Measurements from ENCODE around the gene CASD1. TPM values are rescaled to one million over a fixed set of nuclear protein-coding genes. Genes with fewer than 3 reads are reported as not detected.

CASD1 gene
- 10 to 100 TPM; 18.3 to 31.3 (median 23.7) TPM for total RNA-seq

DNA sequence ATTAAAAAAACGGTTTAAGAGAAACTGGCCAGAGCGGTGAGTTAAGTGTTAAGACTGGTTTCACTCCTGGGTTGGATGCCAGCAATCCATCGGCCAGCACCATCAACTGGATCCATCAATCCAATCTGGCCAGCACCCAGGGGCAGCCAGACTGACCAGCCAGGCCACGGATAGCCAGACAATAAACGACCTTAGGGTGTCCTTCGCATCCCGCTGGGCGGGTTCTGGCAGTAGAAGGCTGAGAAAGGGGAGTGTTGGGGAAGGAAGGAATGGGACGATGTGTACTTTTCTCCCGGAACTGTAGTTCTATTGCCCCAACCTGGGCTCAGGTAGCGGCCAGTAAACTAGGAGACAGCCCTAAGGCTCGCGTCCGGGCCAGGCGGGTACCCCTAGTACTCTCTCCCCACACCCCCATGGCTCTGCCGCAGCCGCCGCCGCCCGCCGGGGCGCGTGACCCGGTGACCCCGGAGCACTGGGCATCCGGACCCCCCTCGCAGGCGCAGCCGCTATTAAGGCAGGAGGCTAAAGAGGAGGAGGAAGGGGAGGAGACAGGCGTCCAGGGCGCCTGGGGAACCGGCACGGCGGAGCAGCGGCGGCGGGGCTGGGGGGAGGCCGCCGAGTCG lies at the start of gene CASD1:
Gene CASD1, plus strand, starts transcription at position 546 of the 623 bp plus-strand sequence. CDS start 276 bp downstream, outside the sequence.
- H3K27ac ChIP-seq, result peak within 1 kb of the TSS; percentile 60 to 93 (median 90)
- no peaks in the 10 kb centered on the region for H3K9me3 ChIP-seq
- peak; percentile 80 for ATAC-seq
- TF ChIP-seq EP300 (IDR thresholded peaks at IDR 0.05) (no peak), POLR2A (IDR thresholded peaks at IDR 0.05) (peak in 1 of 2 donors; percentile 13)
- TF ChIP-seq, protein P1, sequence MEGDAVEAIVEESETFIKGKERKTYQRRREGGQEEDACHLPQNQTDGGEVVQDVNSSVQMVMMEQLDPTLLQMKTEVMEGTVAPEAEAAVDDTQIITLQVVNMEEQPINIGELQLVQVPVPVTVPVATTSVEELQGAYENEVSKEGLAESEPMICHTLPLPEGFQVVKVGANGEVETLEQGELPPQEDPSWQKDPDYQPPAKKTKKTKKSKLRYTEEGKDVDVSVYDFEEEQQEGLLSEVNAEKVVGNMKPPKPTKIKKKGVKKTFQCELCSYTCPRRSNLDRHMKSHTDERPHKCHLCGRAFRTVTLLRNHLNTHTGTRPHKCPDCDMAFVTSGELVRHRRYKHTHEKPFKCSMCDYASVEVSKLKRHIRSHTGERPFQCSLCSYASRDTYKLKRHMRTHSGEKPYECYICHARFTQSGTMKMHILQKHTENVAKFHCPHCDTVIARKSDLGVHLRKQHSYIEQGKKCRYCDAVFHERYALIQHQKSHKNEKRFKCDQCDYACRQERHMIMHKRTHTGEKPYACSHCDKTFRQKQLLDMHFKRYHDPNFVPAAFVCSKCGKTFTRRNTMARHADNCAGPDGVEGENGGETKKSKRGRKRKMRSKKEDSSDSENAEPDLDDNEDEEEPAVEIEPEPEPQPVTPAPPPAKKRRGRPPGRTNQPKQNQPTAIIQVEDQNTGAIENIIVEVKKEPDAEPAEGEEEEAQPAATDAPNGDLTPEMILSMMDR (IDR thresholded peaks at IDR 0.05), result no peak
- no peaks in the 10 kb centered on the region for H3K36me3 ChIP-seq
- H3K4me3 ChIP-seq, result peak within 1 kb of the TSS; percentile 84 to 95
- H3K4me1 ChIP-seq, result peaks cover 0 to 45% (median 3%) of the 10 kb centered on the region in 3 donors
- no peaks in the 10 kb centered on the region for H3K27me3 ChIP-seq
- 0 to 20% methylated on average over 2 to 5 of the region's 40 CpGs for WGBS, 2 donors (ENCODE audit: low coverage in 1 of 2)

DNA sequence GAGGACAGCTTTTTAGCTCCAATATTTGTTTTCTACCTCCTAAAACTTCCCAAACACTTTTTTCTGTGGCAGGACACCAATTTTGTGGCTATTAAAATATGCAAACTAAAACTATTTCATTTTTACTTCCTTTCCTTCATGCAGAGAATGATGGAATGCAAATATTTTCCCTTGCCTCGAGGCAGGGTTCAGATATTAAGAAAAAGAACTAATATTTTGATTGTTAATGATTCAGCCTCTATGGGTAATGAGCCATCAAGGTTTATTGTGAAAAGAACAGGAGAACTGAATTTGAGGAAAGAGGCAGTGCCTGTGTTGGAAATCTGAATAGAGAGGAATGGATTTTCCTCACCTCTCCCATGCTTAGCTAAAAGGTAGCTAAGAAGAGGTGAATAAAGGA lies 43.1 kb upstream of the CASD1 start:
- Histone ChIP-seq H3K4me3 (no peak overlapping the region), H3K27ac (no peak overlapping the region), H3K4me1 (no peaks in the 10 kb centered on the region), H3K36me3 (no peaks in the 10 kb centered on the region), H3K9me3 (peaks cover 0 to 11% (median 0%) of the 10 kb centered on the region in 3 donors), H3K27me3 (no peaks in the 10 kb centered on the region)
- 0 to 33% methylated on average over 1 of the region's 1 CpG for WGBS, 2 donors (ENCODE audit: low coverage in 1 of 2)
- TF ChIP-seq POLR2A (IDR thresholded peaks at IDR 0.05) (no peak), EP300 (IDR thresholded peaks at IDR 0.05) (no peak), POLR2AphosphoS5 (IDR thresholded peaks at IDR 0.05) (no peak)
- TF ChIP-seq, protein P1 (IDR thresholded peaks at IDR 0.05), result no peak
- no peak for ATAC-seq

DNA sequence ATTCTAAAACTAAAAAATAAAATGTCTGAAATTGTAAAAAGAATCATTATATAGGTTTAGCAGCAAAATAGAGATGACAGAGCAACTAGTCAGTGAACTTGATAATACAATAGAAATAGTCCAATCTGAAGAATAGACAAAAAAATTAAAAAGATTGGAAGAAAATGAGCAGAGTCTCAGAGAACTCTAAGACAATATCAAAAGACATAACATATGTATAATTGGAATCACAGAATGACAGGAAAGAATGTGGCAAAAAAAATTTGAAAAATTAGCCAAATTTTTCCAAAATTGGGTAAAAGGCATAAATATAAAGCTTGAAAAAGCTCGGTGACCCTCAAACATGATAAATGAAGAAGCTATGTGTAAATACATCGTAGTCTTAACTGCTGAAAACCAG lies 38.0 kb upstream of the CASD1 start:
- Histone ChIP-seq H3K9me3 (peaks cover 0 to 18% (median 0%) of the 10 kb centered on the region in 3 donors), H3K36me3 (no peaks in the 10 kb centered on the region), H3K4me3 (no peak overlapping the region), H3K27me3 (no peaks in the 10 kb centered on the region), H3K27ac (no peak overlapping the region), H3K4me1 (no peaks in the 10 kb centered on the region)
- WGBS, 2 donors (ENCODE audit: low coverage in 1 of 2), result 78 to 94% methylated on average over 2 of the region's 2 CpGs
- TF ChIP-seq, protein P1 (IDR thresholded peaks at IDR 0.05), result no peak
- TF ChIP-seq POLR2AphosphoS5 (IDR thresholded peaks at IDR 0.05) (no peak), EP300 (IDR thresholded peaks at IDR 0.05) (no peak)
- no peak for ATAC-seq

DNA sequence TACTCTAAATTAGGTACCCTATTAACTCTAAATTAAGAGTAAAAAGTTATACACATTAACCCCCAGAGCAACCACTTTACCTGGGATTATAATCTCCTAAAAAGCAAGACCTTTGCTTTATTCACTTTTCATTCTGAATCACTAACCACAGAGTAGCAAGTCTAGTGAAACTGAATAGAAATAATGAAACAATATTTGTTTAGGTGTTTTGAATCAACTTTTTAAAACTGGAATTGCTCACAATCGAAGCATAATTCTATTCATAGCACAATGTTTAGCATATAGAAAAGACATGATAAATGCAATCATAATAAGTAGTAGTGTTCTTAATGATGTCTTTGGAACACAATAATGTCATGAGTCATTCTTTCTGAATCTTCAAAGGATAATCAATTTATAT lies 37.0 kb upstream of the CASD1 start:
- Histone ChIP-seq H3K27me3 (no peaks in the 10 kb centered on the region), H3K4me1 (no peaks in the 10 kb centered on the region), H3K9me3 (peaks cover 0 to 18% (median 0%) of the 10 kb centered on the region in 3 donors), H3K4me3 (no peak overlapping the region), H3K36me3 (no peaks in the 10 kb centered on the region), H3K27ac (no peak overlapping the region)
- 91 to 95% methylated on average over 1 of the region's 1 CpG for WGBS, 2 donors (ENCODE audit: low coverage in 1 of 2)
- no peak for ATAC-seq
- TF ChIP-seq POLR2A (IDR thresholded peaks at IDR 0.05), result no peak
- TF ChIP-seq, protein P1 (IDR thresholded peaks at IDR 0.05), result no peak
- TF ChIP-seq POLR2AphosphoS5 (IDR thresholded peaks at IDR 0.05), result no peak
- TF ChIP-seq EP300 (IDR thresholded peaks at IDR 0.05), result no peak

DNA sequence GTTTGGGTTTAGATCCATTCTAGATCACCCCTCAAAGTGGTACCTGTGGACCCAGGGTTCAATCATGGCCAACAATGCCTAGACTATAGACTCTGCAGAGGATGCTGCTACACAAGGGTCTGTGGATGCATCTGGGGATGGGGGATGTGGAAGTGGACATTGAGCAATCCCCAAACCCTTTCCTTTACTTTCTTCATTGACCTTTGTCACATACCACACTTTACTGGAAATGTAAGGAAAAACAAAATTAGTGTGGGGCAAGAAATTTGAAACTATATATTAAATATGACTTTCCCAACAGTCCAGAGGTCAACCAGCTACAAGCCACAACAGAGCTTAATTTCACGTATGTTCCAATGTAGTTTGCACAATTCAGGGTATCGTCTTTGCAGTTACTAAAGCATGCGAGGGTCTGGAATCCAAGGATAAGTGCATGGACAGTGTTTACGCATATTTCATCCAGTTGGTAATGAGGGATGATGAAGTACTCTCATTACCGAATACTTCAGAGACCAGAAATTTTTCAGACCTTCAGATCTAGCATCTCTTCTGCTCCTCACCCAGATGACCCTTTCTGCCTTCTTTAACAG lies 33.3 kb upstream of the CASD1 start:
- Histone ChIP-seq H3K27ac (no peak overlapping the region), H3K9me3 (peaks cover 0 to 9% (median 0%) of the 10 kb centered on the region in 3 donors), H3K27me3 (peaks cover 4% of the 10 kb centered on the region), H3K4me3 (no peak overlapping the region), H3K4me1 (no peaks in the 10 kb centered on the region), H3K36me3 (no peaks in the 10 kb centered on the region)
- ATAC-seq, result no peak
- TF ChIP-seq, protein P1 (IDR thresholded peaks at IDR 0.05), result no peak
- TF ChIP-seq POLR2A (IDR thresholded peaks at IDR 0.05) (no peak), POLR2AphosphoS5 (IDR thresholded peaks at IDR 0.05) (no peak)
- WGBS, 2 donors (ENCODE audit: low coverage in 1 of 2), result 78 to 88% methylated on average over 4 to 5 of the region's 5 CpGs
